Testis (tissue), 2 donors: ENCODE data around the gene MFGE8.

ENCODE experiments used
- CTCF ChIP-seq, 3 experiments: fragments of 450-650 bp in 2 of 3; fragments of 200-600 bp in 1 of 3; sonication (generic) in 1 of 3; IDR thresholded peaks; one replicate each; pipeline ENCODE4 v1.5.1; 2016 to 2019; ENCODE audit warnings: antibody characterized with exemption in 3 of 3, mild to moderate bottlenecking in 2 of 3, moderate library complexity in 1 of 3
- POLR2A ChIP-seq: fragments of 450-650 bp; IDR thresholded peaks from one replicate; pipeline ENCODE4 v1.6.1; 2017; ENCODE audit warnings: antibody characterized with exemption, mild to moderate bottlenecking, moderate library complexity

- TF ChIP-seq CTCF (IDR thresholded peaks at IDR 0.05) (no peak), POLR2A (no peak)
These were observed 43.1 kb upstream of the MFGE8 start for GRCh38 chr15:88956263-88956662.
